MCF 10A (cell line): ENCODE results near the gene MAML2. TPM values are rescaled to one million over a fixed set of nuclear protein-coding genes. Genes with fewer than 3 reads are reported as not detected.
A peak's percentile ranks its signal among the peaks of the same experiment; 100 is the strongest.

Experiments used
- BruUV-seq: library from RNA; stranded (reverse); fragments of 400-500 nt; replicated peaks from 2 replicates; lab custom pipeline; 2021; lab: Mats Ljungman, UMichigan
- CTCF ChIA-PET: fragments of 300-600 bp; sonication (Branson Sonifier 250); formaldehyde crosslinking; extraction: SDS; loops from one replicate; lab custom pipeline; 2021; ENCODE audit warnings: antibody characterized with exemption, inconsistent platforms; lab: Yijun Ruan, JAX
- POLR2A ChIA-PET: fragments of 300-600, 350-650 bp; sonication (Branson Sonifier 250); formaldehyde crosslinking; extraction: SDS; loops from one replicate; lab custom pipeline; 2020; ENCODE audit warnings: antibody characterized with exemption, inconsistent platforms; lab: Yijun Ruan, JAX
- DNase-seq: peaks from one replicate; pipeline ENCODE4 v3.0.0-alpha.2; 2018; ENCODE audit not compliant: unreplicated experiment
- H3K27ac Mint-ChIP-seq: one replicate; pipeline ENCODE4 v1.8.0; 2022; ENCODE audit warnings: mild to moderate bottlenecking, low read depth, mixed read lengths; ENCODE audit not compliant: unreplicated experiment
- H3K27me3 Mint-ChIP-seq: one replicate; pipeline ENCODE4 v1.8.0; 2022; ENCODE audit warnings: mixed read lengths; ENCODE audit not compliant: insufficient read depth, unreplicated experiment
- H3K36me3 Mint-ChIP-seq: one replicate; pipeline ENCODE4 v1.8.0; 2022; ENCODE audit warnings: mild to moderate bottlenecking, moderate library complexity, mixed read lengths; ENCODE audit not compliant: insufficient read depth, unreplicated experiment
- H3K4me1 Mint-ChIP-seq: one replicate; pipeline ENCODE4 v1.8.0; 2022; ENCODE audit warnings: mixed read lengths; ENCODE audit not compliant: insufficient read depth, unreplicated experiment
- H3K4me3 Mint-ChIP-seq: one replicate; pipeline ENCODE4 v1.8.0; 2022; ENCODE audit warnings: mild to moderate bottlenecking, moderate library complexity, mixed read lengths; ENCODE audit not compliant: unreplicated experiment
- H3K9me3 Mint-ChIP-seq: one replicate; pipeline ENCODE4 v1.8.0; 2022; ENCODE audit warnings: mixed read lengths; ENCODE audit not compliant: unreplicated experiment
- intact Hi-C: fragments of 100-400 bp; cut with micrococcal nuclease; formaldehyde crosslinking; loops from 2 replicates; pipeline ENCODE4 v1.14.1; 2022
- total RNA-seq: library from RNA; stranded (reverse); gene quantifications from 2 replicates; pipeline ENCODE4 v1.2.3, GENCODE V29; 2022
- TF ChIP-seq, protein P1 (sequence below): fragments of 200-600 bp; IDR thresholded peaks from one replicate; pipeline ENCODE4 v1.8.0; 2022; ENCODE audit warnings: antibody characterized with exemption, mild to moderate bottlenecking; ENCODE audit not compliant: unreplicated experiment

Gene MAML2
- total RNA-seq, 1 experiment from 2014 or later: 8.6 TPM

GRCh38 chr11:96311120-96311568 lies 31.9 kb downstream of the MAML2 start:
- H3K36me3 Mint-ChIP-seq: no peaks in the 10 kb centered on the region
- intact Hi-C loops: no loop called here
- H3K4me1 Mint-ChIP-seq: peaks cover 73% of the 10 kb centered on the region
- ChIA-PET POLR2A (interaction anchor here (0.6 to 13.5 kb wide), 16 partner anchors 9 to 522 kb away, joined by 3 to 217 read pairs (median 4); partner anchors contain the start of genes CCDC82, FAM76B, JRKL and MAML2), CTCF (interaction anchor here (0.6 to 14.6 kb wide), 7 partner anchors 11 to 256 kb away, joined by 3 to 202 read pairs (median 4); partner anchors contain the start of genes CCDC82, JRKL and MAML2)
- H3K27me3 Mint-ChIP-seq: no peaks in the 10 kb centered on the region
- TF ChIP-seq, protein P1, sequence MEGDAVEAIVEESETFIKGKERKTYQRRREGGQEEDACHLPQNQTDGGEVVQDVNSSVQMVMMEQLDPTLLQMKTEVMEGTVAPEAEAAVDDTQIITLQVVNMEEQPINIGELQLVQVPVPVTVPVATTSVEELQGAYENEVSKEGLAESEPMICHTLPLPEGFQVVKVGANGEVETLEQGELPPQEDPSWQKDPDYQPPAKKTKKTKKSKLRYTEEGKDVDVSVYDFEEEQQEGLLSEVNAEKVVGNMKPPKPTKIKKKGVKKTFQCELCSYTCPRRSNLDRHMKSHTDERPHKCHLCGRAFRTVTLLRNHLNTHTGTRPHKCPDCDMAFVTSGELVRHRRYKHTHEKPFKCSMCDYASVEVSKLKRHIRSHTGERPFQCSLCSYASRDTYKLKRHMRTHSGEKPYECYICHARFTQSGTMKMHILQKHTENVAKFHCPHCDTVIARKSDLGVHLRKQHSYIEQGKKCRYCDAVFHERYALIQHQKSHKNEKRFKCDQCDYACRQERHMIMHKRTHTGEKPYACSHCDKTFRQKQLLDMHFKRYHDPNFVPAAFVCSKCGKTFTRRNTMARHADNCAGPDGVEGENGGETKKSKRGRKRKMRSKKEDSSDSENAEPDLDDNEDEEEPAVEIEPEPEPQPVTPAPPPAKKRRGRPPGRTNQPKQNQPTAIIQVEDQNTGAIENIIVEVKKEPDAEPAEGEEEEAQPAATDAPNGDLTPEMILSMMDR: no peak
- H3K27ac Mint-ChIP-seq: peak overlapping the region; percentile 97
- H3K9me3 Mint-ChIP-seq: no peaks in the 10 kb centered on the region
- no TSS peak for BruUV-seq
- DNase-seq: peak; percentile 72
- H3K4me3 Mint-ChIP-seq: peak overlapping the region; percentile 19

DNA sequence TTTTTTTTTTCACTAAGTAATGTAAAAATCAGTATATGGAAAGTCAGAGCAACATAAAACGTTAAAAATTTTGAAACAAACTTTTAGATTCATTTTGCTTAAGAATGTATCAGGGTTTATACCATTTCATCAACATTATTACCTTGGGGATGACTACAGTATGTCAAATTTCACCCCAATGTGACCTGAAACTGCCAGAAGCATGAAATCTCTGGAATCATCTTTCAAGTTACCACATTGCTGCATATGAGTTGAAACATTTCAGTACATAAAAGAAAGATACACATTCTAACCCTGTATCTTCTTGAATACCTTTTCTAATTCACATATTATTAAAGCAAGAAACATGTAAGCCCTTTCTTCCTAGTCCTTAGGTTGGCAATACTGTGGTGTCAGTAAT lies 32.8 kb downstream of the MAML2 start:
- BruUV-seq: no TSS peak
- Mint-ChIP-seq H3K4me1 (peaks cover 70% of the 10 kb centered on the region), H3K9me3 (no peaks in the 10 kb centered on the region), H3K36me3 (no peaks in the 10 kb centered on the region), H3K27ac (peak overlapping the region; percentile 97), H3K4me3 (no peak overlapping the region), H3K27me3 (no peaks in the 10 kb centered on the region)
- DNase-seq: no peak
- TF ChIP-seq, protein P1: no peak
- CTCF ChIA-PET: interaction anchor here (14.6 kb wide), 1 partner anchor 30 kb away, joined by 202 read pairs; the partner anchor contains the start of gene MAML2
- POLR2A ChIA-PET: interaction anchor here (0.6 to 13.5 kb wide), 11 partner anchors 16 to 1234 kb away, joined by 3 to 217 read pairs (median 4); partner anchors contain the start of gene MAML2
- intact Hi-C loops: no loop called here

- Mint-ChIP-seq H3K36me3 (no peaks in the 10 kb centered on the region), H3K9me3 (no peaks in the 10 kb centered on the region), H3K4me1 (peaks cover 64% of the 10 kb centered on the region), H3K27me3 (no peaks in the 10 kb centered on the region), H3K4me3 (no peak overlapping the region), H3K27ac (peak overlapping the region; percentile 97)
- ChIA-PET POLR2A (interaction anchor here (0.6 to 13.5 kb wide), 8 partner anchors 10 to 387 kb away, joined by 3 to 217 read pairs (median 10); partner anchors contain the start of gene MAML2), CTCF (interaction anchor here (0.6 to 14.6 kb wide), 2 partner anchors 30 to 384 kb away, joined by 5 to 202 read pairs; partner anchors contain the start of gene MAML2)
- TF ChIP-seq, protein P1: no peak
- intact Hi-C loops: loop anchor here (5.0 kb wide), 1 partner anchor 47 kb away; no protein-coding TSS in a partner anchor
- no peak for DNase-seq
- no TSS peak for BruUV-seq
These were observed 33.4 kb downstream of the MAML2 start for GRCh38 chr11:96309643-96310017.

- TF ChIP-seq, protein P1: no peak
- no peak overlapping the region for H3K4me3 Mint-ChIP-seq
- H3K27ac Mint-ChIP-seq: peak overlapping the region; percentile 97
- intact Hi-C loops: loop anchor here (5.0 kb wide), 1 partner anchor 47 kb away; no protein-coding TSS in a partner anchor
- BruUV-seq: no TSS peak
- H3K36me3 Mint-ChIP-seq: no peaks in the 10 kb centered on the region
- peaks cover 63% of the 10 kb centered on the region for H3K4me1 Mint-ChIP-seq
- peak; percentile 60 for DNase-seq
- no peaks in the 10 kb centered on the region for H3K27me3 Mint-ChIP-seq
- ChIA-PET POLR2A (interaction anchor here (0.6 to 13.5 kb wide), 13 partner anchors 9 to 386 kb away, joined by 3 to 217 read pairs (median 3); partner anchors contain the start of genes CCDC82, JRKL and MAML2), CTCF (interaction anchor here (0.6 to 14.6 kb wide), 6 partner anchors 31 to 384 kb away, joined by 3 to 202 read pairs (median 4); partner anchors contain the start of gene MAML2)
- H3K9me3 Mint-ChIP-seq: no peaks in the 10 kb centered on the region
These were observed 33.9 kb downstream of the MAML2 start for GRCh38 chr11:96309016-96309642.
